Fibroblast of villous mesenchyme (primary cell): Measurements from ENCODE around the gene SRGAP3. TPM values are rescaled to one million over a fixed set of nuclear protein-coding genes. Genes with fewer than 3 reads are reported as not detected.
"Not testable (repeated sequence)": the region's sequence is repeated elsewhere in the genome, so short reads cannot be mapped to it uniquely, and the experiment has no call there.

Experiments
- DNase-seq: peaks from one replicate; pipeline ENCODE4 v3.0.0-alpha.2; 2010; ENCODE audit warnings: low read depth
- H3K4me3 ChIP-seq: 2 replicates; pipeline ENCODE4 v1.5.1; 2011; ENCODE audit warnings: low read depth, mild to moderate bottlenecking, low read length
- total RNA-seq: library from RNA; depleted of rRNA; stranded (reverse); fragments of >200 nt; gene quantifications from 2 replicates; pipeline ENCODE4 v1.2.3, GENCODE V29; 2012
- TF ChIP-seq, protein P1 (sequence below): IDR thresholded peaks from 2 replicates; pipeline ENCODE4 v1.5.1; 2012; ENCODE audit warnings: low read depth, mild to moderate bottlenecking, low read length; ENCODE audit not compliant: insufficient read depth

Gene SRGAP3
- total RNA-seq: 2.9 and 3.5 TPM in 2 replicates

DNA sequence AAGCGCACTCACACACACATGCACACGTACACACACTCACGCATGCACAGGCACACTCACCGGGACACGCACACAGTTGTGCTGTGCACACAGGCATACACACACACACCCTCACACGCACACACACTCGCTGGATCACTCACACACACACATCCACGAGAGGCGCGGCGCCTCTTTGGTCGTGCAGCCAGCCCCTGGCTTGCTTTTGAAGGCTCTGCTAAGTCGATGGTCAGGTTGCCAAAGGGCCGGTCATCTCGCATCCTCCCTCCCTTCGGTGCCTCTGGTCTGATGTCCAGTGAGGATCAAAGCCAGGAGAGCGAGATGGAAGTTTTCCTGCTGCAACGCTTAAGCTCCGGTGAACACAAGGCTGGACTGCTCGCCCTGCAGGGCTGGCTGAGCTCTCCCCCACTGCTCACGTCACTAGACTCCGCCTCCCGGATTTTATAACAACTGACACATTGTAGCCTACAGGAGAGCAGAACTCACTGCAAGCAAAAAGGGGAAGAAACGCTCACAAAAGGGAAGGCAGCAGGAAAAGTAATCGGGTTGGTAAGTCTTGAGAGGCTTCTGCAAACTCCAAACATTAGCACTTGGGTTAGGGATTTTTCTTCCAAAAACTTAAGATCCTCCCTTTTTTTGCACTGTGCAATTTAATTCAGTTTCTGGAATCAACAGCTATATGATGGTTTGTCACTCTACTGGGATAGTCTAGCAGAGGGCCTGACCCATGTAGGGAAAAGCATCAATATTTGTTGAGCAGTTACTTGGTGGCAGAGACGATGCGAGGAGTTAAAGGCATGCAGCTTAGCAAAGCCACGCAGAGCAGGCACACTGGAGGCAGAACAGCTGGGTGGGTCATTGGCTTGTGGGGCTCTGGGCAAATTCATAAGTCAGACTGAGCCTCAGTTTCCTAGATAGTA lies at the start of gene SRGAP3:
Gene SRGAP3 (minus strand): TSS at position 374 of the 920 bp plus-strand sequence. CDS start 695 bp downstream, outside the sequence.
- DNase-seq: peak; percentile 85
- TF ChIP-seq, protein P1, sequence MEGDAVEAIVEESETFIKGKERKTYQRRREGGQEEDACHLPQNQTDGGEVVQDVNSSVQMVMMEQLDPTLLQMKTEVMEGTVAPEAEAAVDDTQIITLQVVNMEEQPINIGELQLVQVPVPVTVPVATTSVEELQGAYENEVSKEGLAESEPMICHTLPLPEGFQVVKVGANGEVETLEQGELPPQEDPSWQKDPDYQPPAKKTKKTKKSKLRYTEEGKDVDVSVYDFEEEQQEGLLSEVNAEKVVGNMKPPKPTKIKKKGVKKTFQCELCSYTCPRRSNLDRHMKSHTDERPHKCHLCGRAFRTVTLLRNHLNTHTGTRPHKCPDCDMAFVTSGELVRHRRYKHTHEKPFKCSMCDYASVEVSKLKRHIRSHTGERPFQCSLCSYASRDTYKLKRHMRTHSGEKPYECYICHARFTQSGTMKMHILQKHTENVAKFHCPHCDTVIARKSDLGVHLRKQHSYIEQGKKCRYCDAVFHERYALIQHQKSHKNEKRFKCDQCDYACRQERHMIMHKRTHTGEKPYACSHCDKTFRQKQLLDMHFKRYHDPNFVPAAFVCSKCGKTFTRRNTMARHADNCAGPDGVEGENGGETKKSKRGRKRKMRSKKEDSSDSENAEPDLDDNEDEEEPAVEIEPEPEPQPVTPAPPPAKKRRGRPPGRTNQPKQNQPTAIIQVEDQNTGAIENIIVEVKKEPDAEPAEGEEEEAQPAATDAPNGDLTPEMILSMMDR: peak; percentile 38
- peak within 1 kb of the TSS; percentile 57 for H3K4me3 ChIP-seq

DNA sequence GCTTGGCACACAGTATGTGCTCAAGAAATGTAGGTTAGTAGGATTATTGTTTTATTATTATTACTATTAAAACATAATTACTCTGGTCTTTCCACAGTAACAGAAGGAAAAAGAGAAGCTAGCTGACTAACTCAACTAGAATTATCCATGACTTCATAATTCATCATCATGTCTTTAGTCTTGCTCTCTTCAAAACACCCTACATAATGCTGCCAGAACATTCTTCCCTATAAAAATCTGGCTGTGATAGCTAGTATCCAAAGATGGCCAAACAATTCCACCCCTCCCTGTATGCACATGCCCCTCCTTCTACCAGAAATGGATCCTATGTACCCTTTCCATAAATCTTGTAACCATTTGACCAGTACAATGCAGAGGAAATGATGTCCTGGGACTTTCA lies 48.8 kb upstream of the SRGAP3 start:
- H3K4me3 ChIP-seq: no peak overlapping the region
- DNase-seq: no peak
- TF ChIP-seq, protein P1: no peak

DNA sequence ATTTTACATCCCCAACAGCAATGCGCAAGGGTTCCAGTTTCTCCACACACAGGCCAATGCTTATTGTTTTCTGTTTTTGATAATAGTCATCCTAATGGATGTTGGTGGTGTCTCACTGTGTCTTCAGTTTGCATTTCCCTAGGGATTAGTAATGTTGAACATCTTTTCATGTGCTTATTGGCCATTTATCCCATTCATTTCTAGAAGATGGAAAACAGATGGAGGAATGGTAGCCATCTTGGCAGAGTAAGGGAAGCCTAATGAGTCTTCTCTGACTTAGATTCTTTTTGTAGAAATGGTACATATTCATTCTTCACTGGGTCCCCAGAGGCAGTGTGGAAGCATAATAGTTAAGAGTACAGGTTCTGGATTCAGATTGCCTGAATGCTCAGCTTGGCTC lies 46.8 kb upstream of the SRGAP3 start:
- DNase-seq: no peak
- TF ChIP-seq, protein P1: no peak
- no peak overlapping the region for H3K4me3 ChIP-seq

DNA sequence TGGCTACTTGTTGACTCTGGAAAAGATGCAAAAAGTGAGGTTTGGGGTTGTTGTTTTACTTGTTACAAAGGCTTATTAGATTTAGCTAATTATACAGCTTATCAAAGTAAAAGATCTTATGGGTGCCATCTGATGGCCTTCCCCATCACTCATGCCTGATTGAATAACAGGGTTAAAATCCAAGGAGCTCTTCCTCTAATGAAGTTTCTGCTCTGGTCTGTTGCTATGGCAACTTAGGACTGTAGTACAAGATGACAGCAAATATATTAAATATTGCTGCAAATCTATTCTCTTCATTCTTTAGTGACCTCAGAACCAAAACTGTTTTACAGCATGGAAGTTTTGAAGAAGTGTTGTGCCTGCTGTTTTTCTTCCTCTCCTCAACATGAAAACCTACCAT lies 45.6 kb upstream of the SRGAP3 start:
- H3K4me3 ChIP-seq: no peak overlapping the region
- no peak for DNase-seq
- TF ChIP-seq, protein P1: no peak

DNA sequence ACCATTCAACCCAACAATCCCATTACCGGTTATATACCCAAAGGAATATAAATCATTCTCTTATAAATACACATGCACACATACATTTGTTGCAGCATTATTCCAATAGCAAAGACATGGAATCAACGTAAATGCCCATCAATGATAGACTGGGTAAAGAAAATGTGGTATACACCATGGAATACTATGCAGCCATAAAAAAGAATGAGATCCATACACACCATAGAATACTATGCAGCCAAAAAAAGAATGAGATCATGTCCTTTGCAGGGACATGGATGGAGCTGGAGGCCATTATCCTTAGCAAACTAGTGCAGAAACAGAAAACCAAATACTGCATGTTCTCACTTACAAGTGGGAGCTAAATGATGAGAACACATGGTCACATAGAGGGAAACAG lies 44.5 kb upstream of the SRGAP3 start:
- H3K4me3 ChIP-seq, DNase-seq: not testable (repeated sequence)

DNA sequence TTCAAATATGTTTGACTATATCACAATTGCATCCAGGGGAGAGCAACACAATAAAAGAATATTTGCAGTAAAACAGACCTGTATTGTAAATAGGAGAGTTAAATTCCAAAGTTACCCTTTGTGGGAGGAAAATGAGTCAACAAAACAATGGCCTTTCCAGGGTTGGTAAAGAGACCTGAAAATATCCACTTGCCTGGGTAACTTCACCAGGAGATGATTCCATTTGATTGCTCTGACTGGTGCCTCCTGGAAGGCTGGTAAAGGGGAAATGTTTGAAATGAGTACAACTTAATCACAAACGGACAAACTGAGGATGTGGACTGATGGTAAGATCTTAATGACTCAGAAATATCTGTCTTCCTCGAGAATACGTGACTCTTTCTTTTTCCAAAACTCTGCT lies 43.6 kb upstream of the SRGAP3 start:
- no peak for DNase-seq
- TF ChIP-seq, protein P1: no peak
- no peak overlapping the region for H3K4me3 ChIP-seq

DNA sequence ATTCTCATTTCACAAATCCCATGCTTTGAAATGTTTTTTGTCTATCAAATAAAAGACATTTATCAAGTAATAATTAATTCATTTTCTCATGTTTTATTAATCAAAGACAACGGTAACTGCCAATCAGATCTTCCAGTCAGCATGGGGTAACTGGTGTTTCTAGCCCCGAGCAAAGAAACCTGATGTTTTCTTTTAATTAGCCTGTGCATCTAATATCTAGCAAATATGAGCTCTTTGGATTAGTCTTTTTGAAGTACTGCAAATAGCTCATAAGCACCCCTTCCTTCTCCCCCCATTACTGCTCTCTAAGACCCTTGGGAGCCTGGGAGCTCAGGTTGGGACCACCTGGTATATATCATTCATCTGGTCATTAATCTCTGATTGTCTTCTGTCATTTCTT lies 43.1 kb upstream of the SRGAP3 start:
- TF ChIP-seq, protein P1: no peak
- H3K4me3 ChIP-seq: no peak overlapping the region
- no peak for DNase-seq
